Liver (tissue), 9 donors: Measurements from ENCODE around the gene CALML6. TPM values are rescaled to one million over a fixed set of nuclear protein-coding genes. Genes with fewer than 3 reads are reported as not detected.
"Not testable (repeated sequence)": the region's sequence is repeated elsewhere in the genome, so short reads cannot be mapped to it uniquely, and the experiment has no call there.

Experiments used
- DNase-seq: peaks from one replicate; pipeline ENCODE4 v3.0.0-alpha.2; 2017; ENCODE audit warnings: low spot score
- H3K27ac ChIP-seq, 2 donors: one replicate each; pipeline ENCODE4 v1.7.0; 2013; ENCODE audit warnings: inconsistent platforms in 2 of 2, low read length in 2 of 2, control low read depth in 1 of 2, low read depth in 1 of 2, mild to moderate bottlenecking in 1 of 2
- H3K27me3 ChIP-seq, 4 donors: one replicate each; pipeline versions ENCODE4 v1.6.1 to v1.7.0; 2013; ENCODE audit warnings: low read length in 3 of 4, inconsistent platforms in 1 of 4, mild to moderate bottlenecking in 1 of 4, moderate library complexity in 1 of 4; ENCODE audit not compliant: control insufficient read depth in 4 of 4, insufficient read depth in 4 of 4
- H3K36me3 ChIP-seq, 4 donors: one replicate each; pipeline versions ENCODE4 v1.6.1 to v1.7.0; 2013; ENCODE audit warnings: low read length in 3 of 4, mild to moderate bottlenecking in 3 of 4, low read depth in 1 of 4, moderate library complexity in 1 of 4; ENCODE audit not compliant: control insufficient read depth in 4 of 4, insufficient read depth in 3 of 4
- H3K4me1 ChIP-seq, 4 donors: one replicate each; pipeline versions ENCODE4 v1.6.1 to v1.7.0; 2013; ENCODE audit warnings: low read length in 3 of 4, mild to moderate bottlenecking in 3 of 4, moderate library complexity in 1 of 4; ENCODE audit not compliant: control insufficient read depth in 4 of 4, insufficient read depth in 4 of 4
- H3K4me3 ChIP-seq, 3 donors: one replicate each; pipeline versions ENCODE4 v1.6.1 to v1.7.0; 2013; ENCODE audit warnings: low read length in 3 of 3, control low read depth in 1 of 3, low read depth in 1 of 3, mild to moderate bottlenecking in 1 of 3
- H3K9ac ChIP-seq, 2 donors: one replicate each; pipeline ENCODE4 v1.7.0; 2013; ENCODE audit warnings: low read length in 2 of 2, mild to moderate bottlenecking in 2 of 2, moderate library complexity in 2 of 2, control low read depth in 1 of 2, low read depth in 1 of 2
- H3K9me3 ChIP-seq, 4 donors: one replicate each; pipeline versions ENCODE4 v1.6.1 to v1.7.0; 2013; ENCODE audit warnings: low read length in 3 of 4; ENCODE audit not compliant: control insufficient read depth in 4 of 4
- EGR1 ChIP-seq, 2 donors: IDR thresholded peaks; 2 replicates each; pipeline ENCODE4 v1.6.1; 2016 to 2018; ENCODE audit warnings: antibody characterized with exemption in 2 of 2, low read depth in 2 of 2
- FOXA1 ChIP-seq: IDR thresholded peaks from 2 replicates; pipeline ENCODE4 v1.6.1; 2016; ENCODE audit warnings: antibody characterized with exemption
- FOXA2 ChIP-seq: IDR thresholded peaks from 2 replicates; pipeline ENCODE4 v1.6.1; 2016; ENCODE audit warnings: antibody characterized with exemption
- GABPA ChIP-seq, 2 donors: IDR thresholded peaks in 1 of 2; conservative IDR thresholded peaks in 1 of 2; 2 replicates each; pipeline ENCODE4 v1.6.1; 2016; ENCODE audit warnings: antibody characterized with exemption in 2 of 2, mild to moderate bottlenecking in 1 of 2, moderate library complexity in 1 of 2
- HNF4A ChIP-seq, 2 donors: conservative IDR thresholded peaks; 2 replicates each; pipeline ENCODE4 v1.6.1; 2016; ENCODE audit warnings: antibody characterized with exemption in 2 of 2, mild to moderate bottlenecking in 2 of 2
- HNF4G ChIP-seq: IDR thresholded peaks from 2 replicates; pipeline ENCODE4 v1.6.1; 2016; ENCODE audit warnings: antibody characterized with exemption
- JUND ChIP-seq, 2 donors: IDR thresholded peaks; 2 replicates each; pipeline ENCODE4 v1.6.1; 2016; ENCODE audit warnings: antibody characterized with exemption in 2 of 2
- RAD21 ChIP-seq, 2 donors: IDR thresholded peaks; 2 replicates each; pipeline ENCODE4 v1.6.1; 2016; ENCODE audit warnings: antibody characterized with exemption in 2 of 2, mild to moderate bottlenecking in 2 of 2
- RXRA ChIP-seq, 2 donors: IDR thresholded peaks; 2 replicates each; pipeline ENCODE4 v1.6.1; 2017 to 2018; ENCODE audit warnings: antibody characterized with exemption in 2 of 2, mild to moderate bottlenecking in 1 of 2
- SP1 ChIP-seq: IDR thresholded peaks from 2 replicates; pipeline ENCODE4 v1.6.1; 2018; ENCODE audit warnings: antibody characterized with exemption, mild to moderate bottlenecking
- WGBS: extraction: QIAGEN DNeasy Blood & Tissue Kit; methylation state at CpG from one replicate; pipeline ENCODE4 v1.1.7; 2013; 5-methylcytosine and 5-hydroxymethylcytosine counted together
- polyA plus RNA-seq, 2 donors: library from polyadenylated mRNA; stranded (reverse) in 1 of 2; unstranded in 1 of 2; fragments of 200-250 nt in 1 of 2; fragments of >200 nt in 1 of 2; fragmentation: Nextera tagmentation in 1 of 2; extraction: Ambion mirVana in 1 of 2; gene quantifications; one replicate each; pipeline versions ENCODE4 v1.2.1 to v1.2.3, GENCODE V29; 2013 to 2015
- total RNA-seq, 2 donors: library from RNA; depleted of rRNA; stranded (reverse); fragments of >200 nt; gene quantifications; one replicate each; pipeline ENCODE4 v1.2.3, GENCODE V29; 2014
- TF ChIP-seq, protein P1 (sequence below): IDR thresholded peaks from 2 replicates; pipeline ENCODE4 v1.6.1; 2016; ENCODE audit warnings: antibody characterized with exemption, mild to moderate bottlenecking
- TF ChIP-seq, protein P2 (sequence below): IDR thresholded peaks from 2 replicates; pipeline ENCODE4 v1.6.1; 2016; ENCODE audit warnings: antibody characterized with exemption
- TF ChIP-seq, protein P3 (sequence below): IDR thresholded peaks from 2 replicates; pipeline ENCODE4 v1.6.1; 2016; ENCODE audit warnings: antibody characterized with exemption
- TF ChIP-seq, protein P4 (sequence below): fragments of 150-350 bp; IDR thresholded peaks from 2 replicates; pipeline ENCODE4 v1.5.1; 2017; ENCODE audit warnings: improper control_type of control experiment, low read depth, low read length; ENCODE audit not compliant: missing input control
- donor health status: healthy.
- donor health status: healthy.
- donor health status: healthy.
- donor health status: healthy.
- donor health status: healthy.

The CALML6 gene
- total and polyA plus RNA-seq, 4 donors = 0.15 to 0.67 (median 0.47) TPM; not detected in 1

DNA sequence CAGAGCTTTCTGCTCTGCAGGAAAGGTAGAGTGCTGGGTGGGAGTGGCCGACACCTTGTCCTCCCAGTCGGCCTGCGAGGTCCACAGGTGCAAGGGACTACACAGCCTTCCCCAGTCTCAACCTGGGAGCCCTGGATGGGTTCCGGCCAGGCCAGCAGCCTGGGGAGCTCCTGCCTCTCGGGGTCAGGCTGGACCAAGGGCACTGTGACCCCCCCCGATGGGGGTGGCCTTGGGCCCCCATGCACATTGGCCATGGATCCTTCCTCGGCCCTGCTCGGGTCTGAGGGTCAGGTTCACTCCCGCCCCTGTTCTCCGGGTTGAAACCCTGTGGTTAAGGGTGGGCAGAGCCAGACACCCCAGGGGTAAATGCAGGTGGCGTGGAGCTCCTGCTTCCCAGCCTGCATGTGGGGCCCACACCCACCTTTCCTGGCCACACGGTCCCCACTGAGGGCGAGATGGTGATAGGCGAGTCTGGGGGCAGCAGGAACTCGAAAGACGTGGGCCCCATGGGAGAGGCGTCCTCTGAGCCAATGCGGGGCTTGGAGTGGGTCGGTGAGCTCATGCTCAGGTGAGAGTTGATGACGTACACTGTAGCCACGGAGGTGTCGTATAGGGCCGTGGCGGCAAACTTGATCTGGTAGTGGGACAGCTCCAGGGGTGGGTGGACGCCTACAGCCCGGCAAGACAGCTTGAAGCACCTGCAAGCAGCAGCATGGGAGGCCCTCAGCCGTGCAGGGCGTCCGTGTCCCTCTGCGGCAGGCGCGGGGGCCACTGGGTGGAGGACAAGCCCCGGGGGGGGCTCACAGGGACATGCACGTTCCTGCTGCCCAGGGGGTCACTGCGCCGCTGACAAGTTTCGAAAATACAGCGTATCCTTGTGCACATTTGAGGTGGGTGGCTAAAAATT, 14.8 kb downstream of the CALML6 start:
- Histone ChIP-seq H3K4me1 (peaks cover 4 to 13% (median 8%) of the 10 kb centered on the region in 4 donors), H3K36me3 (no peaks in the 10 kb centered on the region), H3K27ac (no peak overlapping the region), H3K4me3 (no peak overlapping the region), H3K27me3 (no peaks in the 10 kb centered on the region), H3K9me3 (no peaks in the 10 kb centered on the region), H3K9ac (no peak overlapping the region)
- no peak for DNase-seq
- WGBS = 91% methylated on average over 38 of the region's 38 CpGs
- TF ChIP-seq EGR1 (IDR thresholded peaks at IDR 0.05; ENCODE audit: low read depth in 2 of 2) = no peak
- TF ChIP-seq, protein P1, sequence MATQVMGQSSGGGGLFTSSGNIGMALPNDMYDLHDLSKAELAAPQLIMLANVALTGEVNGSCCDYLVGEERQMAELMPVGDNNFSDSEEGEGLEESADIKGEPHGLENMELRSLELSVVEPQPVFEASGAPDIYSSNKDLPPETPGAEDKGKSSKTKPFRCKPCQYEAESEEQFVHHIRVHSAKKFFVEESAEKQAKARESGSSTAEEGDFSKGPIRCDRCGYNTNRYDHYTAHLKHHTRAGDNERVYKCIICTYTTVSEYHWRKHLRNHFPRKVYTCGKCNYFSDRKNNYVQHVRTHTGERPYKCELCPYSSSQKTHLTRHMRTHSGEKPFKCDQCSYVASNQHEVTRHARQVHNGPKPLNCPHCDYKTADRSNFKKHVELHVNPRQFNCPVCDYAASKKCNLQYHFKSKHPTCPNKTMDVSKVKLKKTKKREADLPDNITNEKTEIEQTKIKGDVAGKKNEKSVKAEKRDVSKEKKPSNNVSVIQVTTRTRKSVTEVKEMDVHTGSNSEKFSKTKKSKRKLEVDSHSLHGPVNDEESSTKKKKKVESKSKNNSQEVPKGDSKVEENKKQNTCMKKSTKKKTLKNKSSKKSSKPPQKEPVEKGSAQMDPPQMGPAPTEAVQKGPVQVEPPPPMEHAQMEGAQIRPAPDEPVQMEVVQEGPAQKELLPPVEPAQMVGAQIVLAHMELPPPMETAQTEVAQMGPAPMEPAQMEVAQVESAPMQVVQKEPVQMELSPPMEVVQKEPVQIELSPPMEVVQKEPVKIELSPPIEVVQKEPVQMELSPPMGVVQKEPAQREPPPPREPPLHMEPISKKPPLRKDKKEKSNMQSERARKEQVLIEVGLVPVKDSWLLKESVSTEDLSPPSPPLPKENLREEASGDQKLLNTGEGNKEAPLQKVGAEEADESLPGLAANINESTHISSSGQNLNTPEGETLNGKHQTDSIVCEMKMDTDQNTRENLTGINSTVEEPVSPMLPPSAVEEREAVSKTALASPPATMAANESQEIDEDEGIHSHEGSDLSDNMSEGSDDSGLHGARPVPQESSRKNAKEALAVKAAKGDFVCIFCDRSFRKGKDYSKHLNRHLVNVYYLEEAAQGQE = no peak
- TF ChIP-seq RXRA (IDR thresholded peaks at IDR 0.05) = no peak
- TF ChIP-seq, protein P2, sequence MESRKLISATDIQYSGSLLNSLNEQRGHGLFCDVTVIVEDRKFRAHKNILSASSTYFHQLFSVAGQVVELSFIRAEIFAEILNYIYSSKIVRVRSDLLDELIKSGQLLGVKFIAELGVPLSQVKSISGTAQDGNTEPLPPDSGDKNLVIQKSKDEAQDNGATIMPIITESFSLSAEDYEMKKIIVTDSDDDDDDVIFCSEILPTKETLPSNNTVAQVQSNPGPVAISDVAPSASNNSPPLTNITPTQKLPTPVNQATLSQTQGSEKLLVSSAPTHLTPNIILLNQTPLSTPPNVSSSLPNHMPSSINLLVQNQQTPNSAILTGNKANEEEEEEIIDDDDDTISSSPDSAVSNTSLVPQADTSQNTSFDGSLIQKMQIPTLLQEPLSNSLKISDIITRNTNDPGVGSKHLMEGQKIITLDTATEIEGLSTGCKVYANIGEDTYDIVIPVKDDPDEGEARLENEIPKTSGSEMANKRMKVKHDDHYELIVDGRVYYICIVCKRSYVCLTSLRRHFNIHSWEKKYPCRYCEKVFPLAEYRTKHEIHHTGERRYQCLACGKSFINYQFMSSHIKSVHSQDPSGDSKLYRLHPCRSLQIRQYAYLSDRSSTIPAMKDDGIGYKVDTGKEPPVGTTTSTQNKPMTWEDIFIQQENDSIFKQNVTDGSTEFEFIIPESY = no peak
- TF ChIP-seq, protein P3, sequence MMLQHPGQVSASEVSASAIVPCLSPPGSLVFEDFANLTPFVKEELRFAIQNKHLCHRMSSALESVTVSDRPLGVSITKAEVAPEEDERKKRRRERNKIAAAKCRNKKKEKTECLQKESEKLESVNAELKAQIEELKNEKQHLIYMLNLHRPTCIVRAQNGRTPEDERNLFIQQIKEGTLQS = no peak
- TF ChIP-seq GABPA (IDR thresholded peaks at IDR 0.05 in 1 of 2, conservative IDR thresholded peaks at IDR 0.05 in 1 of 2) = no peak
- no peak for TF ChIP-seq HNF4A (conservative IDR thresholded peaks at IDR 0.05)
- TF ChIP-seq SP1 = no peak
- TF ChIP-seq RAD21 (IDR thresholded peaks at IDR 0.05) = no peak
- TF ChIP-seq, protein P4, sequence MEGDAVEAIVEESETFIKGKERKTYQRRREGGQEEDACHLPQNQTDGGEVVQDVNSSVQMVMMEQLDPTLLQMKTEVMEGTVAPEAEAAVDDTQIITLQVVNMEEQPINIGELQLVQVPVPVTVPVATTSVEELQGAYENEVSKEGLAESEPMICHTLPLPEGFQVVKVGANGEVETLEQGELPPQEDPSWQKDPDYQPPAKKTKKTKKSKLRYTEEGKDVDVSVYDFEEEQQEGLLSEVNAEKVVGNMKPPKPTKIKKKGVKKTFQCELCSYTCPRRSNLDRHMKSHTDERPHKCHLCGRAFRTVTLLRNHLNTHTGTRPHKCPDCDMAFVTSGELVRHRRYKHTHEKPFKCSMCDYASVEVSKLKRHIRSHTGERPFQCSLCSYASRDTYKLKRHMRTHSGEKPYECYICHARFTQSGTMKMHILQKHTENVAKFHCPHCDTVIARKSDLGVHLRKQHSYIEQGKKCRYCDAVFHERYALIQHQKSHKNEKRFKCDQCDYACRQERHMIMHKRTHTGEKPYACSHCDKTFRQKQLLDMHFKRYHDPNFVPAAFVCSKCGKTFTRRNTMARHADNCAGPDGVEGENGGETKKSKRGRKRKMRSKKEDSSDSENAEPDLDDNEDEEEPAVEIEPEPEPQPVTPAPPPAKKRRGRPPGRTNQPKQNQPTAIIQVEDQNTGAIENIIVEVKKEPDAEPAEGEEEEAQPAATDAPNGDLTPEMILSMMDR = no peak
- no peak for TF ChIP-seq JUND (IDR thresholded peaks at IDR 0.05)
- TF ChIP-seq HNF4G = no peak
- TF ChIP-seq FOXA1 = no peak
- TF ChIP-seq FOXA2 = no peak

DNA sequence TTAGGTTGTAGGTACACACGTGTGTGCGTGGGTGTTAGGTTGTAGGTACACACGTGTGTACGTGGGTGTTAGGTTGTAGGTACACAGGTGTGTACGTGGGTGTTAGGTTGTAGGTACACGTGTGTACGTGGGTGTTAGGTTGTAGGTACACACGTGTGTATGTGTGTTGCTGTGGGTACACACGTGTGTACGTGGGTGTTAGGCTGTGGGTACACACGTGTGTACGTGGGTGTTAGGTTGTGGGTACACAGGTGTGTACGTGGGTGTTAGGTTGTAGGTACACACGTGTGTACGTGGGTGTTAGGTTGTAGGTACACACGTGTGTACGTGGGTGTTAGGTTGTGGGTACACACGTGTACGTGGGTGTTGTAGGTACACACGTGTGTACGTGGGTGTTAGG, 19.8 kb downstream of the CALML6 start:
- DNase-seq, H3K9ac ChIP-seq, H3K9me3 ChIP-seq, H3K4me1 ChIP-seq, H3K36me3 ChIP-seq, H3K4me3 ChIP-seq, H3K27me3 ChIP-seq, H3K27ac ChIP-seq: not testable (repeated sequence)
- 85% methylated on average over 21 of the region's 21 CpGs for WGBS
